Measurements from ENCODE around the gene MAU2. TPM values are rescaled to one million over a fixed set of nuclear protein-coding genes. Genes with fewer than 3 reads are reported as not detected.
"Not testable (repeated sequence)": the region's sequence is repeated elsewhere in the genome, so short reads cannot be mapped to it uniquely, and the experiment has no call there.

MAU2 gene
- total and polyA plus RNA-seq, 10 of the 15 experiments (the other 5 are each of a cell fraction or from before 2014, with no cell fraction given): 1.8 to 47.2 (median 22.1) TPM

- DNase-seq (ENCODE audit: low read depth, low spot score) (no peak), FAIRE-seq (no peak), ATAC-seq (no peak)
- CTCF ChIA-PET: no interaction called here
- 84% methylated on average over 7 of the region's 9 CpGs for WGBS (ENCODE audit: insufficient coverage, insufficient replicate concordance, low lambda C conversion rate, missing lambda C conversion rate)
- no TSS peak for BruUV-seq (replicated peaks)
- Histone ChIP-seq H3K27me3 (replicated peaks in 1 of 2; ENCODE audit: control insufficient read depth in 2 of 2, insufficient read depth in 2 of 2, low read length in 1 of 2) (no peaks in the 10 kb centered on the region), H3K79me2 (ENCODE audit: control insufficient read depth, insufficient read depth, low read length) (no peaks in the 10 kb centered on the region), H3K4me3 (no peak overlapping the region), H2AFZ (ENCODE audit: control insufficient read depth, low read depth, low read length) (no peak overlapping the region), H3K27ac (ENCODE audit: control insufficient read depth, insufficient read depth) (no peak overlapping the region), H3K9ac (ENCODE audit: control insufficient read depth, insufficient read depth, low read length) (no peak overlapping the region), H3K4me2 (ENCODE audit: control insufficient read depth, insufficient read depth) (no peak overlapping the region), H3K36me3 (ENCODE audit: control insufficient read depth in 2 of 2, insufficient read depth in 2 of 2, low read length in 1 of 2) (peaks cover 16 to 20% of the 10 kb centered on the region in 2 experiments; a peak in 3 of 4 replicates), H4K20me1 (ENCODE audit: control insufficient read depth, insufficient read depth) (no peaks in the 10 kb centered on the region), H3K9me3 (replicated peaks; ENCODE audit: control insufficient read depth, insufficient read depth, low read length) (no peaks in the 10 kb centered on the region), H3K4me1 (ENCODE audit: control insufficient read depth, insufficient read depth, low read length) (no peaks in the 10 kb centered on the region)
- RAD21 ChIA-PET (ENCODE audit: unreplicated experiment): no interaction called here
- POLR2A ChIA-PET: no interaction called here
- in situ Hi-C loops (cut with MboI): no loop called here
- intact Hi-C loops (cut with micrococcal nuclease; ENCODE audit: unreplicated experiment): no loop called here
- TF ChIP-seq POLR2A (IDR thresholded peaks at IDR 0.05; ENCODE audit: low read depth, low read length) (peak; percentile 5; the same call in 1 of the 2 replicates), SUPT20H (IDR thresholded peaks at IDR 0.05; ENCODE audit: borderline replicate concordance, control insufficient read depth, low read depth, low read length) (no peak)
- SMC1A ChIA-PET (ENCODE audit: uncharacterized antibody, unreplicated experiment): interaction anchor here (0.6 kb wide), 1 partner anchor 55 kb away, joined by 3 read pairs; no protein-coding TSS in a partner anchor
These were observed 27.6 kb downstream of the MAU2 start for GRCh38 chr19:19348266-19348665.

DNA sequence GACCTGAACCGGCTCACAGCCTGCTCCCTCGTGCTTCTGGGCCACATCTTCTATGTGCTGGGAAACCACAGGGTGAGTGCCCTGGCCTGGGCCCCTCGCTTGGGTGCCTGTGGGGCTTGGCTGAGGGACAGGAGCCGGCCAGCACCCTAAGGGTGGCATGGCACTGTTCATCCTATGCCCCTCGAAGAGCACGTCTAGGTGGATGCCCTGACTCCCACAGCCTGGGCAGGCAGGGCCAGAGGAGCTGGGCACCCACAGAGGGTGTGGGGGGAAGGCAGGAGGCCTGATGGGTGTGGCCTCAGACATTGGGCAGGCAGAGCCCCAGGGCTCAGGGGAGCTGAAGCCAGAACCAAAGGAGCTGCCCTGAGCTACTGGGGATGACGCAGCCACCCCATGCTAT is 28.7 kb downstream of the MAU2 start:
- RAD21 ChIA-PET (ENCODE audit: unreplicated experiment): no interaction called here

GRCh38 chr19:19350756-19351155 is 30.1 kb downstream of the MAU2 start:
- RAD21 ChIA-PET (ENCODE audit: unreplicated experiment); BruUV-seq (replicated peaks); H3K4me1 ChIP-seq (ENCODE audit: control insufficient read depth, insufficient read depth, low read length); H3K79me2 ChIP-seq (ENCODE audit: control insufficient read depth, insufficient read depth, low read length); H3K9me3 ChIP-seq (replicated peaks; ENCODE audit: control insufficient read depth, insufficient read depth, low read length); H4K20me1 ChIP-seq (ENCODE audit: control insufficient read depth, insufficient read depth); in situ Hi-C loops (cut with MboI); H3K27ac ChIP-seq (ENCODE audit: control insufficient read depth, insufficient read depth); H3K9ac ChIP-seq (ENCODE audit: control insufficient read depth, insufficient read depth, low read length); H2AFZ ChIP-seq (ENCODE audit: control insufficient read depth, low read depth, low read length); DNase-seq (ENCODE audit: low read depth, low spot score); SMC1A ChIA-PET (ENCODE audit: uncharacterized antibody, unreplicated experiment); ATAC-seq; FAIRE-seq; H3K27me3 ChIP-seq (replicated peaks in 1 of 2; ENCODE audit: control insufficient read depth in 2 of 2, insufficient read depth in 2 of 2, low read length in 1 of 2); H3K4me2 ChIP-seq (ENCODE audit: control insufficient read depth, insufficient read depth); H3K4me3 ChIP-seq; intact Hi-C loops (cut with micrococcal nuclease; ENCODE audit: unreplicated experiment): not testable (repeated sequence)
- CTCF ChIA-PET: interaction anchor here (1.4 kb wide), 1 partner anchor 12 kb away, joined by 3 read pairs; no protein-coding TSS in a partner anchor
- 100% methylated on average over 8 of the region's 8 CpGs for WGBS (ENCODE audit: insufficient coverage, insufficient replicate concordance, low lambda C conversion rate, missing lambda C conversion rate)
- H3K36me3 ChIP-seq (ENCODE audit: control insufficient read depth in 2 of 2, insufficient read depth in 2 of 2, low read length in 1 of 2): peaks cover 20 to 21% of the 10 kb centered on the region in 2 experiments
- POLR2A ChIA-PET: interaction anchor here (0.5 to 0.6 kb wide), 2 partner anchors 58 to 164 kb away, joined by 3 read pairs; no protein-coding TSS in a partner anchor

More for the DNA sequence above, 28.7 kb downstream of the MAU2 start:
- Histone ChIP-seq H3K4me1 (ENCODE audit: control insufficient read depth, insufficient read depth, low read length) (no peaks in the 10 kb centered on the region), H3K9me3 (replicated peaks; ENCODE audit: control insufficient read depth, insufficient read depth, low read length) (no peaks in the 10 kb centered on the region), H2AFZ (ENCODE audit: control insufficient read depth, low read depth, low read length) (no peak overlapping the region), H3K4me2 (ENCODE audit: control insufficient read depth, insufficient read depth) (no peak overlapping the region), H3K9ac (ENCODE audit: control insufficient read depth, insufficient read depth, low read length) (no peak overlapping the region), H4K20me1 (ENCODE audit: control insufficient read depth, insufficient read depth) (no peaks in the 10 kb centered on the region), H3K27ac (ENCODE audit: control insufficient read depth, insufficient read depth) (no peak overlapping the region), H3K36me3 (ENCODE audit: control insufficient read depth in 2 of 2, insufficient read depth in 2 of 2, low read length in 1 of 2) (peaks cover 20 to 21% of the 10 kb centered on the region in 2 experiments), H3K4me3 (no peak overlapping the region), H3K79me2 (ENCODE audit: control insufficient read depth, insufficient read depth, low read length) (no peaks in the 10 kb centered on the region), H3K27me3 (replicated peaks in 1 of 2; ENCODE audit: control insufficient read depth in 2 of 2, insufficient read depth in 2 of 2, low read length in 1 of 2) (no peaks in the 10 kb centered on the region)
- no peak for DNase-seq (ENCODE audit: low read depth, low spot score)
- no peak for FAIRE-seq
- ATAC-seq: no peak
- CTCF ChIA-PET: no interaction called here
- POLR2A ChIA-PET: no interaction called here
- intact Hi-C loops (cut with micrococcal nuclease; ENCODE audit: unreplicated experiment) (no loop called here), in situ Hi-C loops (cut with MboI) (no loop called here)
- SMC1A ChIA-PET (ENCODE audit: uncharacterized antibody, unreplicated experiment): no interaction called here
- 96% methylated on average over 7 of the region's 7 CpGs for WGBS (ENCODE audit: insufficient coverage, insufficient replicate concordance, low lambda C conversion rate, missing lambda C conversion rate)
- no TSS peak for BruUV-seq (replicated peaks)
- TF ChIP-seq, protein P1, sequence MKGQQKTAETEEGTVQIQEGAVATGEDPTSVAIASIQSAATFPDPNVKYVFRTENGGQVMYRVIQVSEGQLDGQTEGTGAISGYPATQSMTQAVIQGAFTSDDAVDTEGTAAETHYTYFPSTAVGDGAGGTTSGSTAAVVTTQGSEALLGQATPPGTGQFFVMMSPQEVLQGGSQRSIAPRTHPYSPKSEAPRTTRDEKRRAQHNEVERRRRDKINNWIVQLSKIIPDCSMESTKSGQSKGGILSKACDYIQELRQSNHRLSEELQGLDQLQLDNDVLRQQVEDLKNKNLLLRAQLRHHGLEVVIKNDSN (IDR thresholded peaks at IDR 0.05; ENCODE audit: borderline replicate concordance, extremely low read length, insufficient read depth, low read depth, low read length): no peak
- TF ChIP-seq GABPA (IDR thresholded peaks at IDR 0.05; ENCODE audit: low read depth): no peak
- no peak for TF ChIP-seq RBBP5 (conservative IDR thresholded peaks at IDR 0.05)
- TF ChIP-seq SIN3A (IDR thresholded peaks at IDR 0.05; ENCODE audit: low read depth, low read length): no peak
- no peak for TF ChIP-seq TARDBP (IDR thresholded peaks at IDR 0.05; ENCODE audit: borderline replicate concordance)
- TF ChIP-seq POU2F2 (IDR thresholded peaks at IDR 0.05; ENCODE audit: borderline replicate concordance, low read depth, low read length): no peak
- TF ChIP-seq, protein P2, sequence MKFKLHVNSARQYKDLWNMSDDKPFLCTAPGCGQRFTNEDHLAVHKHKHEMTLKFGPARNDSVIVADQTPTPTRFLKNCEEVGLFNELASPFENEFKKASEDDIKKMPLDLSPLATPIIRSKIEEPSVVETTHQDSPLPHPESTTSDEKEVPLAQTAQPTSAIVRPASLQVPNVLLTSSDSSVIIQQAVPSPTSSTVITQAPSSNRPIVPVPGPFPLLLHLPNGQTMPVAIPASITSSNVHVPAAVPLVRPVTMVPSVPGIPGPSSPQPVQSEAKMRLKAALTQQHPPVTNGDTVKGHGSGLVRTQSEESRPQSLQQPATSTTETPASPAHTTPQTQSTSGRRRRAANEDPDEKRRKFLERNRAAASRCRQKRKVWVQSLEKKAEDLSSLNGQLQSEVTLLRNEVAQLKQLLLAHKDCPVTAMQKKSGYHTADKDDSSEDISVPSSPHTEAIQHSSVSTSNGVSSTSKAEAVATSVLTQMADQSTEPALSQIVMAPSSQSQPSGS (IDR thresholded peaks at IDR 0.05; ENCODE audit: low read length): no peak
- TF ChIP-seq ZNF217 (IDR thresholded peaks at IDR 0.05): no peak
